ENCODE results near the gene TRIM41. TPM values are rescaled to one million over a fixed set of nuclear protein-coding genes. Genes with fewer than 3 reads are reported as not detected.

The TRIM41 gene
- total RNA-seq, 2 donors from 2014 or later = 12.5 to 15.2 TPM

DNA sequence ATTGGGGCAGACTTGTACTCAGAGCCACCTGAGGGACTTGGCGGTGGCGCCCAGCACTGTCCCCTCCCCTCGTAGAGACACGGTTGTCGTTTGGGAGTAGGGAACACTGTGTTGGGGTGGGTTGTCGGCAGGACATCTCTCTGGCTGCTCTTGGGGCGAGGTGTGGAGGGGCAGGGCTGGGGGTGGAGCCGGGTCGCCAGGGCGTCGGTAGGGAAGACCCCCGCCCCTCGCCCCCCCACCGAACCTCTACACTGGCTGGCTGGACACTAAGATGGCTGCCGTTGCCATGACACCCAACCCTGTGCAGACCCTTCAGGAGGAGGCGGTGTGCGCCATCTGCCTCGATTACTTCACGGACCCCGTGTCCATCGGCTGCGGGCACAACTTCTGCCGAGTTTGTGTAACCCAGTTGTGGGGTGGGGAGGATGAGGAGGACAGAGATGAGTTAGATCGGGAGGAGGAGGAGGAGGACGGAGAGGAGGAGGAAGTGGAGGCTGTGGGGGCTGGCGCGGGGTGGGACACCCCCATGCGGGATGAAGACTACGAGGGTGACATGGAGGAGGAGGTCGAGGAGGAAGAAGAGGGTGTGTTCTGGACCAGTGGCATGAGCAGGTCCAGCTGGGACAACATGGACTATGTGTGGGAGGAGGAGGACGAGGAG is 778 bp downstream of the TRIM41 start:
- Histone ChIP-seq H3K4me3 (peak overlapping the region; percentile 89 to 92), H3K9me3 (no peaks in the 10 kb centered on the region), H3K36me3 (replicated peaks in 1 of 2; ENCODE audit: insufficient read depth in 1 of 2, low read depth in 2 of 2) (no peaks in the 10 kb centered on the region), H3K4me1 (peaks cover 30% of the 10 kb centered on the region), H3K27ac (peak overlapping the region; percentile 91 to 97 (median 96)), H3K27me3 (no peaks in the 10 kb centered on the region)
- intact Hi-C loops (cut with DNase I) = no loop called here
- TF ChIP-seq POLR2A (IDR thresholded peaks at IDR 0.05) (no peak), CTCF (IDR thresholded peaks at IDR 0.05) (no peak)
- ATAC-seq (no peak), DNase-seq (peak in 3 of 4 donors; percentile 41 to 49 (median 49))
- WGBS, 2 donors = 1 to 2% methylated on average over 28 to 31 of the region's 31 CpGs

- H3K4me1 ChIP-seq = peaks cover 30% of the 10 kb centered on the region
- no peaks in the 10 kb centered on the region for H3K27me3 ChIP-seq
- peak overlapping the region in 1 of 2 donors; percentile 89 for H3K4me3 ChIP-seq
- WGBS, 2 donors = 68 to 69% methylated on average over 18 to 21 of the region's 22 CpGs
- no peaks in the 10 kb centered on the region for H3K9me3 ChIP-seq
- ATAC-seq = no peak
- peak overlapping the region in 3 of 4 donors; percentile 95 to 97 (median 97) for H3K27ac ChIP-seq
- no peaks in the 10 kb centered on the region for H3K36me3 ChIP-seq (replicated peaks in 1 of 2; ENCODE audit: insufficient read depth in 1 of 2, low read depth in 2 of 2)
- intact Hi-C loops (cut with DNase I) = no loop called here
- no peak for DNase-seq
- no peak for TF ChIP-seq POLR2A (IDR thresholded peaks at IDR 0.05)
- no peak for TF ChIP-seq CTCF (IDR thresholded peaks at IDR 0.05)
These were observed 1.5 kb downstream of the TRIM41 start for GRCh38 chr5:181224390-181225229.

DNA sequence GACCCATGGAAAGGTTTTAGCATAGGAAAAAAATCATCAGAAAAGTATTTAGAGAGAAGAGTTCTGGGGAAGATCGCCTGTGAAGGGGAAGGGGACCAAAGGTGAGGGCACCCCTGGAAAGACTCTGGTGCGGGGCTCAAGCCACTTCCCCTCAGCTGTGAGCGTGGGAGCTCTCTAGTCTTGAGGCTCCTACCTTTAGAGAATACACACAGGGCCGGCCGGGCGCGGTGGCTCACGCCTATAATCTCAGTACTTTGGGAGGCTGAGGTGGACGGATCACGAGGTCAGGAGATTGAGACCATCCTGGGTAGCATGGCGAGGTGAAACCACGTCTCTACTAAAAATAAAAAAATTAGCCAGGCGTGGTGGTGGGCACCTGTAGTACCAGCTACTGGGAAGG is 6.9 kb downstream of the TRIM41 start:
- WGBS, 2 donors = 93 to 94% methylated on average over 13 of the region's 13 CpGs
- TF ChIP-seq CTCF (IDR thresholded peaks at IDR 0.05) (no peak), POLR2A (IDR thresholded peaks at IDR 0.05) (no peak)
- H3K27me3 ChIP-seq = no peaks in the 10 kb centered on the region
- peaks cover 0 to 6% of the 10 kb centered on the region in 2 donors for H3K36me3 ChIP-seq (replicated peaks in 1 of 2; ENCODE audit: insufficient read depth in 1 of 2, low read depth in 2 of 2)
- H3K4me3 ChIP-seq = no peak overlapping the region
- DNase-seq (no peak), ATAC-seq (no peak)
- peaks cover 9% of the 10 kb centered on the region for H3K4me1 ChIP-seq
- intact Hi-C loops (cut with DNase I) = no loop called here
- no peaks in the 10 kb centered on the region for H3K9me3 ChIP-seq
- H3K27ac ChIP-seq = no peak overlapping the region

DNA sequence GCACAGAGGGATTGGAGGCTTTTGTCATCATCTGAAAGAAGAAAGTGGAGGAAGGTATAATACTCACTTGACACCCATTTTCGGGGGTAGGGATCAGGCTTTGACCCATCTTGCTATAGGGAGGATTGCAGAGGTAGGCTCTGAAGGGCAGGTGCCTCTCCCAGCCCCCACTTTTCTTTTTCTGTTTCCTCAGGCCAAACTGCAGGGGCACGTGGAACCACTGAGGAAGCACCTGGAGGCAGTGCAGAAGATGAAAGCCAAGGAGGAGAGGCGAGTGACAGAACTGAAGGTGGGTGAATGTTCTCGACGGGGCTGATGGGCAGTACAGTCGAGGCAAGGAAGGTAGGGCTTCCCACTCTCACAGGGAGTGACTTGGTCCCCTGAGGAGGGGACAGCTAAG is 7.5 kb downstream of the TRIM41 start:
- TF ChIP-seq CTCF (IDR thresholded peaks at IDR 0.05) = no peak
- no peak for TF ChIP-seq POLR2A (IDR thresholded peaks at IDR 0.05)
- H3K27me3 ChIP-seq = no peaks in the 10 kb centered on the region
- no peak overlapping the region for H3K27ac ChIP-seq
- peaks cover 0 to 6% of the 10 kb centered on the region in 2 donors for H3K36me3 ChIP-seq (replicated peaks in 1 of 2; ENCODE audit: insufficient read depth in 1 of 2, low read depth in 2 of 2)
- no peak for DNase-seq
- H3K4me3 ChIP-seq = no peak overlapping the region
- H3K4me1 ChIP-seq = peaks cover 3% of the 10 kb centered on the region
- WGBS, 2 donors = 88 to 90% methylated on average over 6 of the region's 6 CpGs
- ATAC-seq = no peak
- no peaks in the 10 kb centered on the region for H3K9me3 ChIP-seq
- intact Hi-C loops (cut with DNase I) = no loop called here

All from body of pancreas (tissue), 4 donors.